Right cardiac atrium (tissue), 5 donors: ENCODE measurements around the gene LY6G5B. TPM values are rescaled to one million over a fixed set of nuclear protein-coding genes. Genes with fewer than 3 reads are reported as not detected.

ENCODE experiments used
- ATAC-seq, 2 donors: fragments of 200-7000 bp; cut with Tn5 transposase; one replicate each; pipeline versions ENCODE4 v1.8.0 to v1.9.1; 2020; ENCODE audit warnings: moderate library complexity in 2 of 2, mild to moderate bottlenecking in 1 of 2
- DNase-seq, 3 donors: peaks; one replicate each; pipeline ENCODE4 v3.0.0-alpha.2; 2020
- H3K27ac ChIP-seq: one replicate; pipeline ENCODE4 v1.5.1; 2013; ENCODE audit warnings: mild to moderate bottlenecking, low read length, control low read depth, moderate library complexity
- H3K27me3 ChIP-seq: one replicate; pipeline ENCODE4 v1.6.1; 2013; ENCODE audit not compliant: control insufficient read depth, insufficient read depth
- H3K4me1 ChIP-seq: one replicate; pipeline ENCODE4 v1.6.1; 2013; ENCODE audit warnings: low read length; ENCODE audit not compliant: control insufficient read depth, insufficient read depth
- H3K4me3 ChIP-seq: one replicate; pipeline ENCODE4 v1.5.1; 2013; ENCODE audit warnings: low read length, control low read depth
- H3K9me3 ChIP-seq: one replicate; pipeline ENCODE4 v1.6.1; 2013; ENCODE audit warnings: low read length; ENCODE audit not compliant: control insufficient read depth
- WGBS: extraction: QIAGEN DNeasy Blood & Tissue Kit; methylation state at CpG from one replicate; pipeline ENCODE4 v1.1.7; 2013; 5-methylcytosine and 5-hydroxymethylcytosine counted together
- intact Hi-C, 4 donors: fragments of 100-400 bp; cut with DNase I; formaldehyde crosslinking; loops; one replicate each; pipeline versions ENCODE4 v1.11.0 to v1.14.0; 2022 to 2023
- polyA plus RNA-seq: library from polyadenylated mRNA; stranded (reverse); fragments of 200-250 nt; gene quantifications from one replicate; pipeline ENCODE4 v1.2.3, GENCODE V29; 2013
- total RNA-seq, 4 donors: library from RNA; stranded (reverse); fragmentation: NEBNext Ultra II Directional; extraction: Animal tissue kit (Norgen Biotek cat#: 25700); gene quantifications; one replicate each; pipeline ENCODE4 v1.2.1, GENCODE V29; 2021
- donor health status: healthy with polysubstance abuse.
- donor health status: DM: no; HTN: yes; CAD: no.
- donor health status: DM: no; HTN: no; CAD: no.
- donor health status: DM: no; HTN: yes; CAD: no; lungs with severe emphysema.
- donor health status: DM: yes; HTN: yes; CAD: no.

The LY6G5B gene
- total and polyA plus RNA-seq, 5 donors, result 4.0 to 8.7 (median 5.7) TPM

GRCh38 chr6:31642798-31643570 is 26.8 kb upstream of the LY6G5B start:
- WGBS, result 85% methylated on average over 6 of the region's 6 CpGs
- no peaks in the 10 kb centered on the region for H3K27me3 ChIP-seq
- H3K27ac ChIP-seq, result no peak overlapping the region
- no peaks in the 10 kb centered on the region for H3K4me1 ChIP-seq
- ATAC-seq (no peak), DNase-seq (no peak)
- intact Hi-C loops, result no loop called here
- H3K9me3 ChIP-seq, result no peaks in the 10 kb centered on the region
- no peak overlapping the region for H3K4me3 ChIP-seq

GRCh38 chr6:31643818-31644454 is 25.8 kb upstream of the LY6G5B start:
- 90% methylated on average over 17 of the region's 17 CpGs for WGBS
- H3K27me3 ChIP-seq, result no peaks in the 10 kb centered on the region
- H3K27ac ChIP-seq, result no peak overlapping the region
- no peak for ATAC-seq
- DNase-seq, result peak in 1 of 3 donors; percentile 16
- no peak overlapping the region for H3K4me3 ChIP-seq
- no peaks in the 10 kb centered on the region for H3K4me1 ChIP-seq
- no peaks in the 10 kb centered on the region for H3K9me3 ChIP-seq
- intact Hi-C loops, result no loop called here

GRCh38 chr6:31645325-31645724 is 24.5 kb upstream of the LY6G5B start:
- no peaks in the 10 kb centered on the region for H3K4me1 ChIP-seq
- H3K9me3 ChIP-seq, result no peaks in the 10 kb centered on the region
- DNase-seq (no peak), ATAC-seq (peak in 1 of 2 donors; percentile 9)
- H3K27ac ChIP-seq, result no peak overlapping the region
- H3K4me3 ChIP-seq, result no peak overlapping the region
- WGBS, result 95% methylated on average over 9 of the region's 9 CpGs
- intact Hi-C loops, result no loop called here
- H3K27me3 ChIP-seq, result no peaks in the 10 kb centered on the region

- Histone ChIP-seq H3K4me1 (peaks cover 10% of the 10 kb centered on the region), H3K27me3 (no peaks in the 10 kb centered on the region), H3K9me3 (no peaks in the 10 kb centered on the region), H3K4me3 (peak overlapping the region; percentile 73), H3K27ac (peak overlapping the region; percentile 97)
- 3% methylated on average over 29 of the region's 29 CpGs for WGBS
- intact Hi-C loops, result no loop called here
- ATAC-seq, result peak; percentile 68 to 79
- DNase-seq, result no peak
These were observed 18.1 kb upstream of the LY6G5B start for GRCh38 chr6:31651602-31652191.

- ATAC-seq, result peak; percentile 82 to 84
- Histone ChIP-seq H3K27me3 (no peaks in the 10 kb centered on the region), H3K4me3 (peak overlapping the region; percentile 73), H3K9me3 (no peaks in the 10 kb centered on the region), H3K27ac (peak overlapping the region; percentile 97), H3K4me1 (peaks cover 10% of the 10 kb centered on the region)
- peak; percentile 89 to 94 (median 91) for DNase-seq
- intact Hi-C loops, result no loop called here
- 10% methylated on average over 37 of the region's 37 CpGs for WGBS
These were observed 16.7 kb upstream of the LY6G5B start for GRCh38 chr6:31652925-31653724.

- ATAC-seq (no peak), DNase-seq (no peak)
- WGBS, result 94% methylated on average over 8 of the region's 8 CpGs
- intact Hi-C loops, result no loop called here
- H3K9me3 ChIP-seq, result no peaks in the 10 kb centered on the region
- H3K4me3 ChIP-seq, result no peak overlapping the region
- H3K27me3 ChIP-seq, result no peaks in the 10 kb centered on the region
- no peak overlapping the region for H3K27ac ChIP-seq
- H3K4me1 ChIP-seq, result peaks cover 21% of the 10 kb centered on the region
These were observed 15.0 kb upstream of the LY6G5B start for GRCh38 chr6:31654574-31655348.

GRCh38 chr6:31655349-31656237 is 14.2 kb upstream of the LY6G5B start, which contains the start of gene APOM:
Gene APOM (plus strand): TSS chr6:31655894. CDS start chr6:31655967, 73 bp downstream.
- ATAC-seq (no peak), DNase-seq (no peak)
- Histone ChIP-seq H3K27ac (no peak within 1 kb of the TSS), H3K4me3 (no peak within 1 kb of the TSS), H3K4me1 (peaks cover 21% of the 10 kb centered on the region), H3K27me3 (no peaks in the 10 kb centered on the region), H3K9me3 (no peaks in the 10 kb centered on the region)
- intact Hi-C loops, result no loop called here
- WGBS, result 81% methylated on average over 8 of the region's 8 CpGs

GRCh38 chr6:31657406-31658157 is 12.2 kb upstream of the LY6G5B start:
- H3K27ac ChIP-seq, result no peak overlapping the region
- H3K9me3 ChIP-seq, result no peaks in the 10 kb centered on the region
- intact Hi-C loops, result no loop called here
- no peaks in the 10 kb centered on the region for H3K27me3 ChIP-seq
- peaks cover 14% of the 10 kb centered on the region for H3K4me1 ChIP-seq
- no peak for ATAC-seq
- no peak for DNase-seq
- WGBS, result 68% methylated on average over 6 of the region's 6 CpGs
- no peak overlapping the region for H3K4me3 ChIP-seq

- Histone ChIP-seq H3K27me3 (no peaks in the 10 kb centered on the region), H3K9me3 (no peaks in the 10 kb centered on the region), H3K27ac (no peak overlapping the region), H3K4me1 (peaks cover 14% of the 10 kb centered on the region), H3K4me3 (no peak overlapping the region)
- no peak for ATAC-seq
- 77% methylated on average over 4 of the region's 4 CpGs for WGBS
- intact Hi-C loops, result no loop called here
- no peak for DNase-seq
These were observed 11.6 kb upstream of the LY6G5B start for GRCh38 chr6:31658158-31658688.
